Vagina (tissue), 2 donors: ENCODE data around the gene APBA1. TPM values are rescaled to one million over a fixed set of nuclear protein-coding genes. Genes with fewer than 3 reads are reported as not detected.

Experiments
- DNase-seq, 2 donors: peaks; one replicate each; pipeline ENCODE4 v3.0.0-alpha.2; 2017; ENCODE audit errors: extremely low spot score in 2 of 2
- H3K27ac ChIP-seq: fragments of 200-600 bp; sonication (generic); one replicate; pipeline ENCODE4 v1.5.1; 2019
- H3K27me3 ChIP-seq: fragments of 200-600 bp; sonication (generic); one replicate; pipeline ENCODE4 v1.5.1; 2019
- H3K36me3 ChIP-seq, 2 donors: fragments of 200-600 bp; sonication (generic); one replicate each; pipeline ENCODE4 v1.5.1; 2017 to 2019
- H3K4me1 ChIP-seq: fragments of 200-600 bp; sonication (generic); one replicate; pipeline ENCODE4 v1.5.1; 2019
- H3K4me3 ChIP-seq, 2 donors: fragments of 200-600 bp; sonication (generic); 1 replicate in 1 of 2; 2 replicates in 1 of 2; pipeline ENCODE4 v1.5.1; 2016 to 2019
- H3K9me3 ChIP-seq: fragments of 200-600 bp; sonication (generic); one replicate; pipeline ENCODE4 v1.5.1; 2019
- CTCF ChIP-seq, 3 experiments: fragments of 450-650 bp in 2 of 3; fragments of 200-600 bp in 1 of 3; sonication (generic) in 1 of 3; IDR thresholded peaks; one replicate each; pipeline ENCODE4 v1.5.1; 2017 to 2019; ENCODE audit warnings: antibody characterized with exemption in 3 of 3, mild to moderate bottlenecking in 2 of 3, moderate library complexity in 2 of 3
- POLR2A ChIP-seq, 2 donors: fragments of 450-650 bp; IDR thresholded peaks; one replicate each; pipeline ENCODE4 v1.6.1; 2017; ENCODE audit warnings: antibody characterized with exemption in 2 of 2, mild to moderate bottlenecking in 2 of 2, moderate library complexity in 2 of 2
- POLR2AphosphoS5 ChIP-seq, 2 donors: sonication (generic); formaldehyde crosslinking; IDR thresholded peaks; one replicate each; pipeline ENCODE4 v1.9.0; 2017; ENCODE audit warnings: antibody characterized with exemption in 2 of 2, mild to moderate bottlenecking in 2 of 2, low read depth in 1 of 2; ENCODE audit not compliant: insufficient read depth in 1 of 2
- intact Hi-C: fragments of 100-400 bp; cut with DNase I; formaldehyde crosslinking; loops from one replicate; pipeline ENCODE4 v1.15.1; 2023
- total RNA-seq: library from RNA; depleted of rRNA; stranded (reverse); fragments of >200 nt; gene quantifications from one replicate; pipeline ENCODE4 v1.2.3, GENCODE V29; 2016

The APBA1 gene
- total RNA-seq, 1 donor from 2014 or later: 13.3 TPM

DNA sequence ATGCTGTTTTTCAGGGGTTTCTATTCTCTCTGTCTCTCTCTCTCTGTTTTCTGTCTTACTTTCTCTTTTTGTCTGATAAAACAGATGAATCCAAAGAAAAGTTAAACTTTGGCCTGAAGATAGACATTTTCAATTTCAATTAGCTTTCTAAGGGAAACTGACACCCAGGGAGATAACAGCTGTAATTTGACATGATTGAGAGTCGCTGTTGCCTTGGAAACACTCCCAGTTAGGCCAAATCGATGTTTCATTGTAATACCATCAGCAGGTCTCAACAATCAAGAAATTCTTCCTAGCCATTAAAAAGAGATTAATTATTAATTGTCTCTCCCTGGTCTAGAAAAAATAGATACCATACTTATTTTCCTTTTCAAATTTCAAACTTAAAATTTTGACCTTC, 294.2 kb downstream of the APBA1 start:
- Histone ChIP-seq H3K36me3 (no peaks in the 10 kb centered on the region), H3K4me1 (no peaks in the 10 kb centered on the region), H3K27me3 (no peaks in the 10 kb centered on the region), H3K4me3 (no peak overlapping the region), H3K9me3 (no peaks in the 10 kb centered on the region), H3K27ac (no peak overlapping the region)
- intact Hi-C loops: no loop called here
- DNase-seq: no peak
- TF ChIP-seq CTCF (IDR thresholded peaks at IDR 0.05) (no peak), POLR2AphosphoS5 (IDR thresholded peaks at IDR 0.05; ENCODE audit: insufficient read depth in 1 of 2, low read depth in 1 of 2) (no peak), POLR2A (IDR thresholded peaks at IDR 0.05) (no peak)

Other genes with a start within 250 kb of the APBA1 start
- gene PTAR1, start 87.6 kb upstream of the APBA1 start, total RNA-seq: 56.5 TPM
- gene CFAP95, start 148.4 kb upstream of the APBA1 start, total RNA-seq: not detected